Measurements from ENCODE around the gene GCC1.
"Not testable (repeated sequence)": the region's sequence is repeated elsewhere in the genome, so short reads cannot be mapped to it uniquely, and the experiment has no call there.

GCC1 gene

GRCh38 chr7:127540461-127540860, 44.9 kb downstream of the GCC1 start:
- DNase-seq (ENCODE audit: low read depth in 2 of 2, low spot score in 1 of 2) = not testable (repeated sequence)

GRCh38 chr7:127539116-127539515, 46.3 kb downstream of the GCC1 start:
- no peak for DNase-seq (ENCODE audit: low read depth in 2 of 2, low spot score in 1 of 2)

- no peak for DNase-seq (ENCODE audit: low read depth in 2 of 2, low spot score in 1 of 2)
Observed at GRCh38 chr7:127536741-127537140, 48.7 kb downstream of the GCC1 start.

GRCh38 chr7:127536394-127536691, 49.1 kb downstream of the GCC1 start:
- DNase-seq (ENCODE audit: low read depth in 2 of 2, low spot score in 1 of 2) = no peak

- DNase-seq (ENCODE audit: low read depth in 2 of 2, low spot score in 1 of 2) = no peak
Observed at GRCh38 chr7:127535546-127536393, 49.6 kb downstream of the GCC1 start.

- DNase-seq (ENCODE audit: low read depth in 2 of 2, low spot score in 1 of 2) = no peak
Observed at GRCh38 chr7:127534636-127535035, 50.8 kb downstream of the GCC1 start.

GRCh38 chr7:127532736-127533135, 52.7 kb downstream of the GCC1 start:
- no peak for DNase-seq (ENCODE audit: low read depth in 2 of 2, low spot score in 1 of 2)

- DNase-seq (ENCODE audit: low read depth in 2 of 2, low spot score in 1 of 2) = no peak
Observed at GRCh38 chr7:127532151-127532550, 53.2 kb downstream of the GCC1 start.

Data from stimulated activated CD8-positive, alpha-beta memory T cell treated with anti-CD3 and anti-CD28 coated beads, Interleukin-4, amount 100 ng/mL, for 4 hours (primary cell).